Fibroblast of mammary gland (primary cell): ENCODE measurements around the gene KCNIP4.

ENCODE experiments used
- DNase-seq: peaks from one replicate; pipeline ENCODE4 v3.0.0-alpha.2; 2010; ENCODE audit warnings: low read depth
- H3K4me3 ChIP-seq: 2 replicates; pipeline ENCODE4 v1.5.1; 2011; ENCODE audit warnings: low read depth, mild to moderate bottlenecking, low read length, moderate library complexity; ENCODE audit not compliant: control insufficient read depth
- CTCF ChIP-seq: conservative IDR thresholded peaks from 2 replicates; pipeline ENCODE4 v1.5.1; 2011; ENCODE audit warnings: low read depth, low read length, inconsistent platforms; ENCODE audit not compliant: control insufficient read depth, insufficient read depth

The KCNIP4 gene

GRCh38 chr4:21177871-21178270 is 770.7 kb downstream of the KCNIP4 start:
- no peak for DNase-seq
- no peak overlapping the region for H3K4me3 ChIP-seq
- TF ChIP-seq CTCF = no peak

GRCh38 chr4:21177092-21177491 is 771.5 kb downstream of the KCNIP4 start:
- DNase-seq = no peak
- TF ChIP-seq CTCF = no peak
- H3K4me3 ChIP-seq = no peak overlapping the region

- TF ChIP-seq CTCF = no peak
These were observed 780.9 kb downstream of the KCNIP4 start for GRCh38 chr4:21167711-21168110.

GRCh38 chr4:21155367-21155766 is 793.2 kb downstream of the KCNIP4 start:
- TF ChIP-seq CTCF = no peak
- H3K4me3 ChIP-seq = no peak overlapping the region
- no peak for DNase-seq

More at GRCh38 chr4:21167711-21168110, 780.9 kb downstream of the KCNIP4 start:
- no peak for DNase-seq
- H3K4me3 ChIP-seq = no peak overlapping the region

- TF ChIP-seq CTCF = no peak
- no peak overlapping the region for H3K4me3 ChIP-seq
- DNase-seq = no peak
These were observed 809.2 kb downstream of the KCNIP4 start for GRCh38 chr4:21139327-21139726.

- H3K4me3 ChIP-seq = no peak overlapping the region
- TF ChIP-seq CTCF = no peak
- DNase-seq = no peak
These were observed 812.4 kb downstream of the KCNIP4 start for GRCh38 chr4:21136051-21136630.

GRCh38 chr4:21134994-21135393 is 813.6 kb downstream of the KCNIP4 start:
- peak; percentile 1 for TF ChIP-seq CTCF
- no peak overlapping the region for H3K4me3 ChIP-seq

More at GRCh38 chr4:21134994-21135393, 813.6 kb downstream of the KCNIP4 start:
- DNase-seq = peak; percentile 31
